ENCODE results near the gene WDFY2.

- TF ChIP-seq EZH2phosphoT487 (IDR thresholded peaks at IDR 0.05; ENCODE audit: insufficient read depth, low read depth) (no peak), EZH2 (IDR thresholded peaks at IDR 0.05; ENCODE audit: insufficient read depth, poor library complexity, severe bottlenecking) (no peak)
Observed at GRCh38 chr13:51588406-51588949, 4.2 kb downstream of the WDFY2 start.

All from GM23248 (cell line).